ENCODE measurements around the gene CEMIP. TPM values are rescaled to one million over a fixed set of nuclear protein-coding genes. Genes with fewer than 3 reads are reported as not detected.

Gene CEMIP
- total RNA-seq, 2 experiments from 2014 or later = not detected

DNA sequence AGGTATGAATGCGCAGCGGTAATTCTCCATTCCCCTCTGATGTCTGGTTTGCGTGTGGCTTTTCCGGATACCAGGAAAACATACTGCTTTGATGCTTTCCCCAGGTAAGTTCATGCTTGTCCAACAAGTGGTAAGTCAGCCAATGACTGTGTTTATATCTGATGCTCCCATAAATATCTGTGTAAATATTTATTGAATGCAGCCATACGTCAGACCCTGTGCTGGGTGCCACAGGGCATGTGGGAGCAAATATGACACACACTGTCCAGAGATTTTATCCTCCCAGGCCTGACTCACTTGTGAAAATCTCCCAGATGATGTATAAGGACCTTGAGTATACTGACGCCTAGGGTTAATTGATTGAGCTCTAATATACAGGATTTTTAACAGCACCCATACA is 29.6 kb upstream of the CEMIP start:
- H3K4me2 ChIP-seq (ENCODE audit: low read length) = no peak overlapping the region
- ChIA-PET POLR2A (interaction anchor here (0.7 to 1.4 kb wide), 2 partner anchors 11 to 249 kb away, joined by 3 read pairs; no protein-coding TSS in a partner anchor), CTCF (ENCODE audit: unreplicated experiment) (no interaction called here)
- intact Hi-C loops (cut with micrococcal nuclease; ENCODE audit: unreplicated experiment) = no loop called here
- no peaks in the 10 kb centered on the region for H4K20me1 ChIP-seq (ENCODE audit: insufficient read depth, low read length)
- H3K9me2 ChIP-seq (ENCODE audit: insufficient read depth, low read length) = no peaks in the 10 kb centered on the region
- H3K36me3 ChIP-seq (ENCODE audit: insufficient read depth, low read length) = no peaks in the 10 kb centered on the region
- H3K27ac ChIP-seq (ENCODE audit: low read depth, low read length, poor library complexity, severe bottlenecking) = no peak overlapping the region
- BruUV-seq (replicated peaks) = no TSS peak
- no peak overlapping the region for H3K4me3 ChIP-seq (ENCODE audit: low read depth, low read length, poor library complexity, severe bottlenecking)
- no peaks in the 10 kb centered on the region for H3K9me3 ChIP-seq (ENCODE audit: low read length)
- no peak overlapping the region for H2AFZ ChIP-seq (ENCODE audit: low read length)
- no peaks in the 10 kb centered on the region for H3K79me2 ChIP-seq (ENCODE audit: insufficient read depth, low read depth, low read length)
- no peaks in the 10 kb centered on the region for H3K4me1 ChIP-seq (ENCODE audit: insufficient read depth, low read length, poor library complexity, severe bottlenecking)
- TF ChIP-seq EZH2phosphoT487 (IDR thresholded peaks at IDR 0.05; ENCODE audit: borderline replicate concordance, low read depth, low read length) = no peak
- TF ChIP-seq, protein P1, sequence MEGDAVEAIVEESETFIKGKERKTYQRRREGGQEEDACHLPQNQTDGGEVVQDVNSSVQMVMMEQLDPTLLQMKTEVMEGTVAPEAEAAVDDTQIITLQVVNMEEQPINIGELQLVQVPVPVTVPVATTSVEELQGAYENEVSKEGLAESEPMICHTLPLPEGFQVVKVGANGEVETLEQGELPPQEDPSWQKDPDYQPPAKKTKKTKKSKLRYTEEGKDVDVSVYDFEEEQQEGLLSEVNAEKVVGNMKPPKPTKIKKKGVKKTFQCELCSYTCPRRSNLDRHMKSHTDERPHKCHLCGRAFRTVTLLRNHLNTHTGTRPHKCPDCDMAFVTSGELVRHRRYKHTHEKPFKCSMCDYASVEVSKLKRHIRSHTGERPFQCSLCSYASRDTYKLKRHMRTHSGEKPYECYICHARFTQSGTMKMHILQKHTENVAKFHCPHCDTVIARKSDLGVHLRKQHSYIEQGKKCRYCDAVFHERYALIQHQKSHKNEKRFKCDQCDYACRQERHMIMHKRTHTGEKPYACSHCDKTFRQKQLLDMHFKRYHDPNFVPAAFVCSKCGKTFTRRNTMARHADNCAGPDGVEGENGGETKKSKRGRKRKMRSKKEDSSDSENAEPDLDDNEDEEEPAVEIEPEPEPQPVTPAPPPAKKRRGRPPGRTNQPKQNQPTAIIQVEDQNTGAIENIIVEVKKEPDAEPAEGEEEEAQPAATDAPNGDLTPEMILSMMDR (conservative IDR thresholded peaks at IDR 0.05; ENCODE audit: low read length) = no peak
- no peak for DNase-seq (ENCODE audit: low spot score)

DNA sequence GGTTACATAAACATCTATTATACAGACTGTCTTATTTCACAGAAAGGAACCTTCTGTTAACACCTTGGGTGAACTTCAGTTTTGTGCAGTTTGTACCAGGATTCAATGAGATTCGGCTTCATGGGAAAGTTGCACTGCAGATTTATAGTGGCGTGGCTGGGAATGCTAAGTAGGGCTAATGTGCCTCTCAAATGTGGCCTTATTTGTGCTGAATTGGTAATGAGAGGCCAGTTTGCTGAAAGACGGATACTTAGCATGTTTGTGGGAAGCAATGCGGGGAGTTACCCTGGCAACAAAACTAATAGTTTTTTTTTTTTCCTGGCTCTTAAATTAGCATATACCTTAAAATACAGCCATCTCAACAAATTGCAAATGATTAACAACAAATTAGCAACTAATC is 28.6 kb upstream of the CEMIP start:
- no peak overlapping the region for H3K4me2 ChIP-seq (ENCODE audit: low read length)
- no peak overlapping the region for H2AFZ ChIP-seq (ENCODE audit: low read length)
- BruUV-seq (replicated peaks) = no TSS peak
- H3K79me2 ChIP-seq (ENCODE audit: insufficient read depth, low read depth, low read length) = no peaks in the 10 kb centered on the region
- H3K4me3 ChIP-seq (ENCODE audit: low read depth, low read length, poor library complexity, severe bottlenecking) = no peak overlapping the region
- H3K36me3 ChIP-seq (ENCODE audit: insufficient read depth, low read length) = no peaks in the 10 kb centered on the region
- no peak for DNase-seq (ENCODE audit: low spot score)
- H3K9me2 ChIP-seq (ENCODE audit: insufficient read depth, low read length) = no peaks in the 10 kb centered on the region
- H3K4me1 ChIP-seq (ENCODE audit: insufficient read depth, low read length, poor library complexity, severe bottlenecking) = no peaks in the 10 kb centered on the region
- H4K20me1 ChIP-seq (ENCODE audit: insufficient read depth, low read length) = no peaks in the 10 kb centered on the region
- intact Hi-C loops (cut with micrococcal nuclease; ENCODE audit: unreplicated experiment) = no loop called here
- CTCF ChIA-PET (ENCODE audit: unreplicated experiment) = no interaction called here
- H3K9me3 ChIP-seq (ENCODE audit: low read length) = no peaks in the 10 kb centered on the region
- TF ChIP-seq, protein P1 (conservative IDR thresholded peaks at IDR 0.05; ENCODE audit: low read length) = no peak
- TF ChIP-seq EZH2phosphoT487 (IDR thresholded peaks at IDR 0.05; ENCODE audit: borderline replicate concordance, low read depth, low read length) = no peak
- no peak overlapping the region for H3K27ac ChIP-seq (ENCODE audit: low read depth, low read length, poor library complexity, severe bottlenecking)
- POLR2A ChIA-PET = no interaction called here

DNA sequence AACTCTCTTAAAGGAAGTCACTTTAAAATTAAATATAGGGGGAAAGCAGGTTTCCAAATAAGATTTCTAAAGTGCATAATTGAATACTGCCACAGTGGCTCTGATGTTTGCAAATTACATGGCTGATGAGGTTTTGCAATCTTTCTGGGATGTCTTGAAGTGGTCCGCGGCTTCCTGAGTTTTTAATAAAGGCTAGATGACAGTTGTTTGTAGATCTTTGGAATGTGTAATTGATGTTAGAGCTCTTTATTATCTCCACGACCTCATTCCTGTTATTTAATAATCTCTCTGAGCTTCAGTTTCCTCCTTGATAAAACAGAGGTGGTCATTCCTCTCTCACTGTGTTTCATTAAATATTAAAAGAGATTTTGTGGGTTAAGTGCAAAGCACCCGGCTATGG is 27.0 kb upstream of the CEMIP start:
- Histone ChIP-seq H3K9me2 (ENCODE audit: insufficient read depth, low read length) (no peaks in the 10 kb centered on the region), H4K20me1 (ENCODE audit: insufficient read depth, low read length) (no peaks in the 10 kb centered on the region), H2AFZ (ENCODE audit: low read length) (no peak overlapping the region), H3K4me2 (ENCODE audit: low read length) (no peak overlapping the region), H3K79me2 (ENCODE audit: insufficient read depth, low read depth, low read length) (no peaks in the 10 kb centered on the region), H3K36me3 (ENCODE audit: insufficient read depth, low read length) (no peaks in the 10 kb centered on the region), H3K9me3 (ENCODE audit: low read length) (no peaks in the 10 kb centered on the region), H3K27ac (ENCODE audit: low read depth, low read length, poor library complexity, severe bottlenecking) (no peak overlapping the region), H3K4me1 (ENCODE audit: insufficient read depth, low read length, poor library complexity, severe bottlenecking) (no peaks in the 10 kb centered on the region), H3K4me3 (ENCODE audit: low read depth, low read length, poor library complexity, severe bottlenecking) (no peak overlapping the region)
- no peak for DNase-seq (ENCODE audit: low spot score)
- TF ChIP-seq, protein P1 (conservative IDR thresholded peaks at IDR 0.05; ENCODE audit: low read length) = no peak
- TF ChIP-seq EZH2phosphoT487 (IDR thresholded peaks at IDR 0.05; ENCODE audit: borderline replicate concordance, low read depth, low read length) = no peak
- ChIA-PET CTCF (ENCODE audit: unreplicated experiment) (no interaction called here), POLR2A (no interaction called here)
- no TSS peak for BruUV-seq (replicated peaks)
- intact Hi-C loops (cut with micrococcal nuclease; ENCODE audit: unreplicated experiment) = no loop called here

Measured in OCI-LY7 (cell line).